Measurements from ENCODE around the gene SEMA5A.

Gene SEMA5A

DNA sequence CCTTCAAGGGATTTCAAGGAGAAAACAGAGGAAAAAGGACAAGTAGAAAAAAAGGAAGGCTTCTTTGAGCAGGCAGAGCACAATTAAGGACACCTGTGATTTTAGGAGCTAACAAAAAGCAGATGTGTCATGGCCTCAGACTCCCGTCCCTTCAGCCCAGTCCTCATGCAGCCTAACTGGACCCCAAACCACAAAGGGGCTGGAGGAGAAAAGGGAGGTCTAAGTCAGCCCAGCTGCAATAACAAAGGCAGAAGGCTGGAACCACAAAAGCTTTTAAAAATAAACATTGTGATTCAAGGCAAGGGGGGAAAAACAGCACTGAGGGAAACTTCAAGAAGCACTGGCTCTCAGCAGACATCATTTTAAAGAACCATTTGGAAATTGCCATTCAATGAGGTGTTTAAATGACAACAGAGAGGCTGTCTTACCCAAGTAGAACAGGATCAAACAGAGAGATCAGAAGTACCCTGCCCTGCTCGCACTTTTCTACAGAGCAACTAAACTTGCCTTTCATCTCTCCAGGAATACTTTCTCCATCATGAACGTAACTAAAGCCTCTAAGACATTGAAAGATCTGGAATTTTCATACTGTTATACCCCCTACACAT, 89.3 kb downstream of the SEMA5A start:
- Histone ChIP-seq H4K5ac (ENCODE audit: low read length) (no peak overlapping the region), H2AK5ac (ENCODE audit: low read length) (no peak overlapping the region), H3K23ac (ENCODE audit: low read length) (no peak overlapping the region), H2BK5ac (ENCODE audit: low read length) (no peak overlapping the region), H3K27me3 (ENCODE audit: insufficient read depth, low read length, poor library complexity) (no peaks in the 10 kb centered on the region), H3K56ac (ENCODE audit: low read length) (peak overlapping the region; percentile 35), H2BK15ac (replicated peaks; ENCODE audit: low read depth) (no peak overlapping the region), H3K9ac (ENCODE audit: low read length) (no peak overlapping the region), H3K36me3 (ENCODE audit: control insufficient read depth, insufficient read depth, low read length) (no peaks in the 10 kb centered on the region), H3K4me2 (ENCODE audit: low read length) (no peak overlapping the region), H3K4me1 (ENCODE audit: control insufficient read depth, low read depth, low read length) (peaks cover 18% of the 10 kb centered on the region), H3K27ac (ENCODE audit: low read depth, low read length) (peak overlapping the region; percentile 54), H3K18ac (ENCODE audit: low read length) (no peak overlapping the region), H2BK120ac (ENCODE audit: low read depth, low read length) (no peak overlapping the region), H3K79me2 (ENCODE audit: control insufficient read depth, insufficient read depth, low read length) (peaks cover 2% of the 10 kb centered on the region), H3K4me3 (ENCODE audit: low read length) (no peak overlapping the region), H4K8ac (ENCODE audit: low read depth, low read length) (no peak overlapping the region), H3K4ac (ENCODE audit: low read depth, low read length) (no peak overlapping the region), H3K79me1 (ENCODE audit: low read length) (peaks cover 16% of the 10 kb centered on the region)
- no CpG with 5 or more reads among the region's 3 CpGs for WGBS (ENCODE audit: extremely low coverage, insufficient coverage, low lambda C conversion rate)
- DNase-seq, result no peak

DNA sequence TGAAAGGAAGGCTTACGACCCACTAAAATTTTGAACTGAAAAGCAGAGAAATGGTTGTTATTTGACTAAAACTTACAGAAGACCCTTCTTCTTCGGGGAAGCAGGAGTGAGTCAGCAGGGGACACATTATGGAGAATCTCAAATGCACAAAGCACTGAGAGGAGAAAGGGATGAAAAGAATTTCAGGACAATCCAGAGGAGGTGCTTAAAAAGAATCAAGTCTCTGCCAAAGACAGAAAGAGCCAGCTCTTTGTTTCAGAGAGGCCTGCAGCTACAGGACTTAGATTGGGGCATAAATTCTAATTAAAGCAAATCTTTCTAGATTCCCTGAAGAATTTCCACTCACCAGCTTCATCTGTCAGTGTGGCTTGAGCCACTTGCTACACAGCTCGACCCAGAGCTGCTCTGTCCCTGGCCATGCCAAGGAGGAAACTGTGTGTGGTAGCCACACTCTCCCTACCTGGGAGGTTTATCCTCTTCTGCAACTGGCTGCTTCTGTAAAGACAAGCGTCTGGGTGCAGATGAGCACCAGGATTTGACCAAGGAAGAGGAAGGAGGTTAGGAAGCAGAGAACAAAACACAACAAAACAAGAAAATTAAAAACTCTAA, 89.9 kb downstream of the SEMA5A start:
- Histone ChIP-seq H3K27ac (ENCODE audit: low read depth, low read length) (peak overlapping the region; percentile 54), H3K56ac (ENCODE audit: low read length) (peak overlapping the region; percentile 12)

DNA sequence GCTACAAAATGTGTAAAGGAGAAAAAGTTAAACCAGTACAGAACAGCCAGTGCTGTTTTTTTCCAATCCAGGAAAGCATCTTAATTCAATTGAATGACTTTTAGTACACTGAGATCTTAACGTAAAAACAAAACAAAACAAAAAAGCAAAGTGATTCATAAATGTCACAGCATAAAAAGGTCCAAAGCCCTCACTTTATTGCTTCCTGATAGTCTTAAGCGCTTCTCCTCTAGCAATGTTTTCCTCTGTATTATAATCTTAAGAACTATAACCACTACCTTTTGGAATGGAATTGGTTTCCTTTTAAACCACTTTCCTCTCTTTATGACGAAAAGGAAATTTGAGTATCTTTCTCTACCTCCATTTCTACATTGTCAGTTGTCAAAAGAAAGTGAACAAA, 91.4 kb downstream of the SEMA5A start:
- no peak overlapping the region for H2BK15ac ChIP-seq (replicated peaks; ENCODE audit: low read depth)
- H3K56ac ChIP-seq (ENCODE audit: low read length), result no peak overlapping the region
- no peaks in the 10 kb centered on the region for H3K36me3 ChIP-seq (ENCODE audit: control insufficient read depth, insufficient read depth, low read length)
- peaks cover 18% of the 10 kb centered on the region for H3K79me1 ChIP-seq (ENCODE audit: low read length)
- H2AK5ac ChIP-seq (ENCODE audit: low read length), result no peak overlapping the region
- H4K5ac ChIP-seq (ENCODE audit: low read length), result no peak overlapping the region
- no peak overlapping the region for H3K18ac ChIP-seq (ENCODE audit: low read length)
- no CpG with 5 or more reads among the region's 3 CpGs for WGBS (ENCODE audit: extremely low coverage, insufficient coverage, low lambda C conversion rate)
- DNase-seq, result no peak
- no peak overlapping the region for H2BK120ac ChIP-seq (ENCODE audit: low read depth, low read length)
- peaks cover 18% of the 10 kb centered on the region for H3K4me1 ChIP-seq (ENCODE audit: control insufficient read depth, low read depth, low read length)
- no peak overlapping the region for H3K4ac ChIP-seq (ENCODE audit: low read depth, low read length)
- no peak overlapping the region for H3K4me2 ChIP-seq (ENCODE audit: low read length)
- H3K23ac ChIP-seq (ENCODE audit: low read length), result no peak overlapping the region
- no peak overlapping the region for H3K9ac ChIP-seq (ENCODE audit: low read length)
- H3K27me3 ChIP-seq (ENCODE audit: insufficient read depth, low read length, poor library complexity), result no peaks in the 10 kb centered on the region
- no peak overlapping the region for H3K4me3 ChIP-seq (ENCODE audit: low read length)
- no peak overlapping the region for H3K27ac ChIP-seq (ENCODE audit: low read depth, low read length)
- no peak overlapping the region for H4K8ac ChIP-seq (ENCODE audit: low read depth, low read length)
- H2BK5ac ChIP-seq (ENCODE audit: low read length), result no peak overlapping the region
- H3K79me2 ChIP-seq (ENCODE audit: control insufficient read depth, insufficient read depth, low read length), result peaks cover 2% of the 10 kb centered on the region

More for the DNA sequence above, 89.9 kb downstream of the SEMA5A start:
- peak; percentile 58 for DNase-seq
- Histone ChIP-seq H3K79me2 (ENCODE audit: control insufficient read depth, insufficient read depth, low read length) (peaks cover 2% of the 10 kb centered on the region), H3K4me2 (ENCODE audit: low read length) (no peak overlapping the region), H3K27me3 (ENCODE audit: insufficient read depth, low read length, poor library complexity) (no peaks in the 10 kb centered on the region), H3K4me3 (ENCODE audit: low read length) (no peak overlapping the region), H2BK120ac (ENCODE audit: low read depth, low read length) (no peak overlapping the region), H3K9ac (ENCODE audit: low read length) (peak overlapping the region; percentile 11), H3K4me1 (ENCODE audit: control insufficient read depth, low read depth, low read length) (peaks cover 18% of the 10 kb centered on the region), H4K5ac (ENCODE audit: low read length) (no peak overlapping the region), H3K18ac (ENCODE audit: low read length) (peak overlapping the region; percentile 11), H3K79me1 (ENCODE audit: low read length) (peaks cover 17% of the 10 kb centered on the region), H3K4ac (ENCODE audit: low read depth, low read length) (no peak overlapping the region), H3K36me3 (ENCODE audit: control insufficient read depth, insufficient read depth, low read length) (no peaks in the 10 kb centered on the region), H2AK5ac (ENCODE audit: low read length) (no peak overlapping the region), H3K23ac (ENCODE audit: low read length) (no peak overlapping the region), H4K8ac (ENCODE audit: low read depth, low read length) (no peak overlapping the region), H2BK15ac (replicated peaks; ENCODE audit: low read depth) (no peak overlapping the region), H2BK5ac (ENCODE audit: low read length) (peak overlapping the region; percentile 14)
- no CpG with 5 or more reads among the region's 4 CpGs for WGBS (ENCODE audit: extremely low coverage, insufficient coverage, low lambda C conversion rate)

DNA sequence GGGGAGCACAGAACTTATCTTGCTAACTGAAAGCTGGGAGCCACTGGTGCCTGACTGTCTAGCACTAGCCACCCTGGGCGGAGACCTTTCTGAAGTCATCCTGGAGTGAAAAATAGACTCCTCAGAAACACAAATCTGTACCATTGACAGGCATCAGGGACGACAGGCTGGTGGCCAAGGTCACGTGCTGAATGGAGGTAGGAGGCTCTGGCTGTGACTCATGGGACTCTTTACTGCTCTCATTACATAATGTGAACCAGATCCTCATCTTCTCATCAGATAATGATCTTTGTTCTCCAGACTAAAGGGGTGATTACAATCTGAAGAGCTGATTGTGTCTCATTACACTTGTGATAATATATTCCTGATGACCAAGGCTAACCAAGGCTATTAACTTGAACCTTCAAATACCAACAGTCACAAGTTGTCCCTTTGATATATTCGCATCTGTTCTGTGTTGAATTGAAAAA, 91.8 kb downstream of the SEMA5A start:
- peaks cover 2% of the 10 kb centered on the region for H3K79me2 ChIP-seq (ENCODE audit: control insufficient read depth, insufficient read depth, low read length)
- H4K5ac ChIP-seq (ENCODE audit: low read length), result no peak overlapping the region
- H3K18ac ChIP-seq (ENCODE audit: low read length), result no peak overlapping the region
- no peak overlapping the region for H3K4me2 ChIP-seq (ENCODE audit: low read length)
- H4K8ac ChIP-seq (ENCODE audit: low read depth, low read length), result no peak overlapping the region
- H2BK120ac ChIP-seq (ENCODE audit: low read depth, low read length), result no peak overlapping the region
- H3K27me3 ChIP-seq (ENCODE audit: insufficient read depth, low read length, poor library complexity), result no peaks in the 10 kb centered on the region
- H3K56ac ChIP-seq (ENCODE audit: low read length), result no peak overlapping the region
- DNase-seq, result peak; percentile 61
- no peak overlapping the region for H2AK5ac ChIP-seq (ENCODE audit: low read length)
- H3K23ac ChIP-seq (ENCODE audit: low read length), result no peak overlapping the region
- H3K79me1 ChIP-seq (ENCODE audit: low read length), result peaks cover 17% of the 10 kb centered on the region
- no peaks in the 10 kb centered on the region for H3K36me3 ChIP-seq (ENCODE audit: control insufficient read depth, insufficient read depth, low read length)
- no peak overlapping the region for H2BK15ac ChIP-seq (replicated peaks; ENCODE audit: low read depth)
- peaks cover 18% of the 10 kb centered on the region for H3K4me1 ChIP-seq (ENCODE audit: control insufficient read depth, low read depth, low read length)
- no peak overlapping the region for H3K9ac ChIP-seq (ENCODE audit: low read length)
- WGBS (ENCODE audit: extremely low coverage, insufficient coverage, low lambda C conversion rate), result no CpG with 5 or more reads among the region's 4 CpGs
- no peak overlapping the region for H2BK5ac ChIP-seq (ENCODE audit: low read length)
- no peak overlapping the region for H3K4me3 ChIP-seq (ENCODE audit: low read length)
- H3K4ac ChIP-seq (ENCODE audit: low read depth, low read length), result no peak overlapping the region
- H3K27ac ChIP-seq (ENCODE audit: low read depth, low read length), result no peak overlapping the region

DNA sequence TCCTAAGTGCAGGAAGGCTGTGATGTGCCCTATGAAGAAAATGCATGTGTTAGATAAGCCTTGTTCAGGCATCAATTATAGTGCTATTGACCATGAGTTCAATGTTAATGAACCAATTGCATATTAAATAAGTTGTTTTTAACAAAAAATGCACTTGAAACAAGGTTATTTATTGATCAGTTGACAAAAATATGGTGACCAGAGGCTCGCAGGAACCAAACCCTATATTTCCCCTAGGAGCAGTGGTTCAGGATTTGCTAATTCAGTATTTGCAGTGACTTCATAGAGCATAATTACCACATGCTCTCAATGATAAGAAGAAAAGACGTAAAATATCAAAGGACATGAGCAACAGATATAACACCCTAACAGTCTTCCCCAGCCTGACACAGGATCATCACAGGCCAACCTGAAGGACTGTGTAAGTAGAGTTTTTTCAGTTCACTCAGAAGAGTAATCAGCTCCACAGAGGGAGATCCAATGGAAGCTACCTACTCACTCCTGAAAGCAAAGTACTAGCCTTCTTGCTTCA, 92.3 kb downstream of the SEMA5A start:
- H4K5ac ChIP-seq (ENCODE audit: low read length), result no peak overlapping the region
- H3K79me1 ChIP-seq (ENCODE audit: low read length), result peaks cover 18% of the 10 kb centered on the region
- no peaks in the 10 kb centered on the region for H3K36me3 ChIP-seq (ENCODE audit: control insufficient read depth, insufficient read depth, low read length)
- H4K8ac ChIP-seq (ENCODE audit: low read depth, low read length), result no peak overlapping the region
- no peak for DNase-seq
- no peak overlapping the region for H2BK120ac ChIP-seq (ENCODE audit: low read depth, low read length)
- H3K4me1 ChIP-seq (ENCODE audit: control insufficient read depth, low read depth, low read length), result peaks cover 18% of the 10 kb centered on the region
- no peak overlapping the region for H3K9ac ChIP-seq (ENCODE audit: low read length)
- peak overlapping the region; percentile 47 for H3K4ac ChIP-seq (ENCODE audit: low read depth, low read length)
- H3K79me2 ChIP-seq (ENCODE audit: control insufficient read depth, insufficient read depth, low read length), result peaks cover 2% of the 10 kb centered on the region
- no peak overlapping the region for H2BK5ac ChIP-seq (ENCODE audit: low read length)
- H3K27me3 ChIP-seq (ENCODE audit: insufficient read depth, low read length, poor library complexity), result no peaks in the 10 kb centered on the region
- H2BK15ac ChIP-seq (replicated peaks; ENCODE audit: low read depth), result no peak overlapping the region
- no peak overlapping the region for H3K4me3 ChIP-seq (ENCODE audit: low read length)
- no peak overlapping the region for H3K18ac ChIP-seq (ENCODE audit: low read length)
- no CpG with 5 or more reads among the region's 2 CpGs for WGBS (ENCODE audit: extremely low coverage, insufficient coverage, low lambda C conversion rate)
- H3K27ac ChIP-seq (ENCODE audit: low read depth, low read length), result no peak overlapping the region
- H3K56ac ChIP-seq (ENCODE audit: low read length), result no peak overlapping the region
- no peak overlapping the region for H3K4me2 ChIP-seq (ENCODE audit: low read length)
- H3K23ac ChIP-seq (ENCODE audit: low read length), result no peak overlapping the region
- H2AK5ac ChIP-seq (ENCODE audit: low read length), result no peak overlapping the region
